ENCODE measurements around the gene FCGR3A. TPM values are rescaled to one million over a fixed set of nuclear protein-coding genes. Genes with fewer than 3 reads are reported as not detected.
"Not testable (repeated sequence)": the region's sequence is repeated elsewhere in the genome, so short reads cannot be mapped to it uniquely, and the experiment has no call there.

FCGR3A gene
- not detected for total RNA-seq

GRCh38 chr1:161549652-161550051 is at the start of gene FCGR3A:
Gene FCGR3A, minus strand, starts transcription at chr1:161549818. Its CDS starts 82 bp downstream, at chr1:161549736.
- DNase-seq = no peak

- DNase-seq = not testable (repeated sequence)
Measured at GRCh38 chr1:161597077-161597476, 47.5 kb upstream of the FCGR3A start.

GRCh38 chr1:161595583-161595982 is 46.0 kb upstream of the FCGR3A start:
- not testable (repeated sequence) for DNase-seq

GRCh38 chr1:161595173-161595572 is 45.6 kb upstream of the FCGR3A start:
- DNase-seq = not testable (repeated sequence)

GRCh38 chr1:161594269-161594984 is 44.8 kb upstream of the FCGR3A start:
- not testable (repeated sequence) for DNase-seq

- DNase-seq = not testable (repeated sequence)
Measured at GRCh38 chr1:161593092-161593755, 43.6 kb upstream of the FCGR3A start.

- DNase-seq = not testable (repeated sequence)
Measured at GRCh38 chr1:161592586-161592985, 43.0 kb upstream of the FCGR3A start.

- not testable (repeated sequence) for DNase-seq
Measured at GRCh38 chr1:161589920-161590319, 40.3 kb upstream of the FCGR3A start.

GRCh38 chr1:161589365-161589764 is 39.7 kb upstream of the FCGR3A start:
- DNase-seq = not testable (repeated sequence)

- not testable (repeated sequence) for DNase-seq
Measured at GRCh38 chr1:161588596-161588995, 39.0 kb upstream of the FCGR3A start.

GRCh38 chr1:161582882-161583281 is 33.3 kb upstream of the FCGR3A start:
- DNase-seq = not testable (repeated sequence)

GRCh38 chr1:161580879-161581537 is 31.4 kb upstream of the FCGR3A start:
- not testable (repeated sequence) for DNase-seq

GRCh38 chr1:161579856-161580507 is 30.4 kb upstream of the FCGR3A start:
- DNase-seq = not testable (repeated sequence)

- not testable (repeated sequence) for DNase-seq
Measured at GRCh38 chr1:161576676-161577075, 27.1 kb upstream of the FCGR3A start.

GRCh38 chr1:161571703-161572102 is 22.1 kb upstream of the FCGR3A start:
- DNase-seq = not testable (repeated sequence)

- not testable (repeated sequence) for DNase-seq
Measured at GRCh38 chr1:161566602-161566960, 17.0 kb upstream of the FCGR3A start.

- not testable (repeated sequence) for DNase-seq
Measured at GRCh38 chr1:161563522-161563921, 13.9 kb upstream of the FCGR3A start.

GRCh38 chr1:161562441-161562840 is 12.8 kb upstream of the FCGR3A start:
- not testable (repeated sequence) for DNase-seq

- DNase-seq = not testable (repeated sequence)
Measured at GRCh38 chr1:161560960-161561715, 11.5 kb upstream of the FCGR3A start.

GRCh38 chr1:161557506-161558450 is 8.2 kb upstream of the FCGR3A start:
- not testable (repeated sequence) for DNase-seq

GRCh38 chr1:161556990-161557389 is 7.4 kb upstream of the FCGR3A start:
- DNase-seq = not testable (repeated sequence)
